HEK293T (cell line): ENCODE data around the gene GPR18.

Experiments used
- ARNT ChIP-seq: fragments of 450-650 bp; IDR thresholded peaks from 2 replicates; pipeline ENCODE4 v1.6.1; 2017; ENCODE audit warnings: mild to moderate bottlenecking
- CTBP1 ChIP-seq: fragments of 450-650 bp; IDR thresholded peaks from 2 replicates; pipeline ENCODE4 v1.6.1; 2016; ENCODE audit warnings: borderline replicate concordance
- HDGF ChIP-seq: fragments of 450-650 bp; IDR thresholded peaks from 2 replicates; pipeline ENCODE4 v1.6.1; 2017; ENCODE audit warnings: antibody characterized with exemption, borderline replicate concordance

GRCh38 chr13:99299256-99299919 lies 41.2 kb upstream of the GPR18 start:
- TF ChIP-seq HDGF (no peak), CTBP1 (no peak), ARNT (no peak)
